Measurements from ENCODE around the gene TAC4. TPM values are rescaled to one million over a fixed set of nuclear protein-coding genes. Genes with fewer than 3 reads are reported as not detected.

The TAC4 gene
- total RNA-seq, 1 donor from 2014 or later = not detected

GRCh38 chr17:49845321-49845720 lies 2.5 kb downstream of the TAC4 start:
- no peak for DNase-seq (ENCODE audit: low read depth)
- TF ChIP-seq CTCF (conservative IDR thresholded peaks at IDR 0.05; ENCODE audit: low read depth, low read length) = no peak

GRCh38 chr17:49843774-49844350 lies 4.0 kb downstream of the TAC4 start:
- TF ChIP-seq CTCF (conservative IDR thresholded peaks at IDR 0.05; ENCODE audit: low read depth, low read length) = peak; percentile 64
- no peak for DNase-seq (ENCODE audit: low read depth)

More at GRCh38 chr17:49845321-49845720, 2.5 kb downstream of the TAC4 start:
- no peak overlapping the region for H3K4me3 ChIP-seq (ENCODE audit: low read depth, low read length)

GRCh38 chr17:49842846-49843245 lies 5.0 kb downstream of the TAC4 start:
- H3K4me3 ChIP-seq (ENCODE audit: low read depth, low read length) = no peak overlapping the region
- TF ChIP-seq CTCF (conservative IDR thresholded peaks at IDR 0.05; ENCODE audit: low read depth, low read length) = no peak
- no peak for DNase-seq (ENCODE audit: low read depth)

More at GRCh38 chr17:49843774-49844350, 4.0 kb downstream of the TAC4 start:
- no peak overlapping the region for H3K4me3 ChIP-seq (ENCODE audit: low read depth, low read length)

- no peak for TF ChIP-seq CTCF (conservative IDR thresholded peaks at IDR 0.05; ENCODE audit: low read depth, low read length)
- DNase-seq (ENCODE audit: low read depth) = no peak
- no peak overlapping the region for H3K4me3 ChIP-seq (ENCODE audit: low read depth, low read length)
Observed at GRCh38 chr17:49842371-49842770, 5.5 kb downstream of the TAC4 start.

- H3K4me3 ChIP-seq (ENCODE audit: low read depth, low read length) = no peak overlapping the region
- DNase-seq (ENCODE audit: low read depth) = no peak
- TF ChIP-seq CTCF (conservative IDR thresholded peaks at IDR 0.05; ENCODE audit: low read depth, low read length) = peak; percentile 47
Observed at GRCh38 chr17:49841548-49841947, 6.3 kb downstream of the TAC4 start.

- DNase-seq (ENCODE audit: low read depth) = no peak
- no peak overlapping the region for H3K4me3 ChIP-seq (ENCODE audit: low read depth, low read length)
- no peak for TF ChIP-seq CTCF (conservative IDR thresholded peaks at IDR 0.05; ENCODE audit: low read depth, low read length)
Observed at GRCh38 chr17:49839455-49839854, 8.4 kb downstream of the TAC4 start.

All from epithelial cell of proximal tubule (primary cell).